ENCODE results near the gene ARMC8. TPM values are rescaled to one million over a fixed set of nuclear protein-coding genes. Genes with fewer than 3 reads are reported as not detected.

ARMC8 gene
- total and polyA plus RNA-seq, 4 donors: 8.4 to 53.6 (median 22.8) TPM

DNA sequence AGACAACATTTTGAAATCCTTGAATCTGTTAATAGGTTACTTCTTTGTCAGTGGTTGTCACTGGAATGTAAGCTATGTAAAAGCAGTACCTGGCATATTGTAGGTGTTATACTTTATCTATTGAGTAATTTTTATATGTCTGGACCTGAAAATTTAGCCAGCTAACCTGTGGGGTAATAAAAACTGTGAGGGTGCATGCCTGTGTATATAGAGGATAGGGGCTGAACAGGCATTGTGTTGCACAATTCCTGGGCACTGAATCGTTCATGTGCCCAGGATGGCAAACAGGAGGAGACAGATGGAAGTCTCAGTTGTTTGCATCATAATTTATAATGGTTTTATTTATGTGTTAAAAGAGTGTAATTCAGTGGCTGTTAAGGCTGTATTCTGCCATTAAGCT, 67.1 kb downstream of the ARMC8 start:
- WGBS: 35% methylated on average over 1 of the region's 1 CpG

GRCh38 chr3:138256022-138256421, 68.9 kb downstream of the ARMC8 start:
- WGBS: 97% methylated on average over 1 of the region's 1 CpG

More for the DNA sequence above, 67.1 kb downstream of the ARMC8 start:
- Histone ChIP-seq H3K36me3 (ENCODE audit: control insufficient read depth in 4 of 4, insufficient read depth in 3 of 4, low read depth in 1 of 4, low read length in 3 of 4) (peaks cover 0 to 2% (median 0%) of the 10 kb centered on the region in 4 donors), H3K4me1 (ENCODE audit: control insufficient read depth in 4 of 4, insufficient read depth in 4 of 4, low read length in 3 of 4) (peaks cover 0 to 4% (median 0%) of the 10 kb centered on the region in 4 donors), H3K9ac (ENCODE audit: low read depth in 1 of 2, low read length in 2 of 2) (no peak overlapping the region), H3K27me3 (ENCODE audit: control insufficient read depth in 4 of 4, insufficient read depth in 4 of 4, low read length in 3 of 4) (no peaks in the 10 kb centered on the region), H3K27ac (ENCODE audit: low read depth in 1 of 2, low read length in 2 of 2) (no peak overlapping the region), H3K9me3 (ENCODE audit: control insufficient read depth in 4 of 4, low read length in 3 of 4) (no peaks in the 10 kb centered on the region), H3K4me3 (ENCODE audit: low read depth in 1 of 3, low read length in 3 of 3) (no peak overlapping the region)
- DNase-seq (ENCODE audit: low spot score): no peak
- TF ChIP-seq SP1 (IDR thresholded peaks at IDR 0.05): peak; percentile 11
- peak; percentile 6 to 16 for TF ChIP-seq HNF4A (conservative IDR thresholded peaks at IDR 0.05)
- no peak for TF ChIP-seq YY1 (IDR thresholded peaks at IDR 0.05)

More at GRCh38 chr3:138256022-138256421, 68.9 kb downstream of the ARMC8 start:
- no peaks in the 10 kb centered on the region for H3K9me3 ChIP-seq (ENCODE audit: control insufficient read depth in 4 of 4, low read length in 3 of 4)
- no peak overlapping the region for H3K9ac ChIP-seq (ENCODE audit: low read depth in 1 of 2, low read length in 2 of 2)
- H3K36me3 ChIP-seq (ENCODE audit: control insufficient read depth in 4 of 4, insufficient read depth in 3 of 4, low read depth in 1 of 4, low read length in 3 of 4): peaks cover 0 to 2% (median under 1%) of the 10 kb centered on the region in 4 donors
- TF ChIP-seq, protein P1, sequence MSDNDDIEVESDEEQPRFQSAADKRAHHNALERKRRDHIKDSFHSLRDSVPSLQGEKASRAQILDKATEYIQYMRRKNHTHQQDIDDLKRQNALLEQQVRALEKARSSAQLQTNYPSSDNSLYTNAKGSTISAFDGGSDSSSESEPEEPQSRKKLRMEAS (IDR thresholded peaks at IDR 0.05): no peak
- TF ChIP-seq NR2F2 (IDR thresholded peaks at IDR 0.05) (no peak), GABPA (IDR thresholded peaks at IDR 0.05 in 1 of 2, conservative IDR thresholded peaks at IDR 0.05 in 1 of 2) (no peak), YY1 (IDR thresholded peaks at IDR 0.05) (no peak), CTCF (IDR thresholded peaks at IDR 0.05; ENCODE audit: low read depth, low read length, missing input control) (no peak), REST (IDR thresholded peaks at IDR 0.05) (no peak), HNF4G (IDR thresholded peaks at IDR 0.05) (no peak), EGR1 (IDR thresholded peaks at IDR 0.05; ENCODE audit: low read depth in 2 of 2) (no peak), JUND (IDR thresholded peaks at IDR 0.05) (no peak)
- H3K4me1 ChIP-seq (ENCODE audit: control insufficient read depth in 4 of 4, insufficient read depth in 4 of 4, low read length in 3 of 4): peaks cover 0 to 4% (median 0%) of the 10 kb centered on the region in 4 donors
- no peak for DNase-seq (ENCODE audit: low spot score)
- H3K4me3 ChIP-seq (ENCODE audit: low read depth in 1 of 3, low read length in 3 of 3): no peak overlapping the region
- no peaks in the 10 kb centered on the region for H3K27me3 ChIP-seq (ENCODE audit: control insufficient read depth in 4 of 4, insufficient read depth in 4 of 4, low read length in 3 of 4)
- H3K27ac ChIP-seq (ENCODE audit: low read depth in 1 of 2, low read length in 2 of 2): no peak overlapping the region

Measured in liver (tissue), 9 donors.